GM21825 (cell line): ENCODE measurements around the gene SLC2A4.
"Not testable (repeated sequence)": the region's sequence is repeated elsewhere in the genome, so short reads cannot be mapped to it uniquely, and the experiment has no call there.

Source experiments
- ATAC-seq: cut with Tn5 transposase; IDR thresholded peaks from one replicate; pipeline ENCODE4 v1.9.1; 2021; ENCODE audit warnings: mild to moderate bottlenecking, moderate library complexity; ENCODE audit not compliant: unreplicated experiment

SLC2A4 gene

GRCh38 chr17:7322520-7323194 lies 41.1 kb downstream of the SLC2A4 start:
- no peak for ATAC-seq

GRCh38 chr17:7323731-7324437 lies 42.4 kb downstream of the SLC2A4 start:
- no peak for ATAC-seq

- ATAC-seq: no peak
These were observed 42.9 kb downstream of the SLC2A4 start for GRCh38 chr17:7324438-7324779.

- no peak for ATAC-seq
These were observed 43.6 kb downstream of the SLC2A4 start for GRCh38 chr17:7325031-7325528.

DNA sequence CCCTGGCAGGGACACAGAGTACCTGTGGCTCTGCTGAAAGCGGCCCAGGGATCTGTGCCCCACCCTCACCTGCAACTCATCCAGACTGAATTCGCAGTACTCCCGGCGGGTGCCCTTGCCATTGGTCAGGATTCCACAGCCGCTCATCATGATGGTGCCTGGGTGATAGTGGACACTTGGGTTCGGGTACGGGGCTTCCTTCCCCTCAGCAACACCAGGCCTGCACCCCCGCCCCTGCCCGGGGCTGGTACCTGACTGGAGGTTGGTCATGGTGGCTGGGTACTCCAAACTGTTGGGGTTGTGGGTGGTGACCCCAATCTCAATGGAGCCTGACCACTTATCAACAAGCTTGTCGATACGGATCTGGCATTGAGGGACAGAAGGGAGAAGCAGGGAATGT lies 44.7 kb downstream of the SLC2A4 start:
- ATAC-seq: no peak

GRCh38 chr17:7327056-7327455 lies 45.5 kb downstream of the SLC2A4 start:
- ATAC-seq: no peak

GRCh38 chr17:7327501-7327900 lies 46.0 kb downstream of the SLC2A4 start:
- ATAC-seq: no peak

DNA sequence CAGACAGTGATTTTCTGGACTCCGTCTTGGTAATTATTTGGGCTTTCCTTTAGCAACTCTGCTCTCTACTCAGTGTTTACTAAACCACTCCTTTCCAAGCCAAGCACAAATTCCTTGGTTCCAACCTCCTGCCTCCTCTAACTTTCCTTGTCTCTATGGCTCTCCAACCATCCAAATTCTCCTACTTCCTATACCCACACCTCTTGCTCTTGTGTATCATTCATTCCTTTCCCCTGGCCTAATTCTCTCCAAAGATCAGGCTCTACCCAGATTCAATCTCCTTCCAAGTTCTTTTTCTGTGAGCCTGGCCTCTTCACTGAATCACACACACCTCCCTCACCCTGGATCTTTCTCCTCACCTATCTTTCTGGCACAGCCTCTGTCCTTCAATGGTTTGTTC lies 46.5 kb downstream of the SLC2A4 start:
- ATAC-seq: no peak

DNA sequence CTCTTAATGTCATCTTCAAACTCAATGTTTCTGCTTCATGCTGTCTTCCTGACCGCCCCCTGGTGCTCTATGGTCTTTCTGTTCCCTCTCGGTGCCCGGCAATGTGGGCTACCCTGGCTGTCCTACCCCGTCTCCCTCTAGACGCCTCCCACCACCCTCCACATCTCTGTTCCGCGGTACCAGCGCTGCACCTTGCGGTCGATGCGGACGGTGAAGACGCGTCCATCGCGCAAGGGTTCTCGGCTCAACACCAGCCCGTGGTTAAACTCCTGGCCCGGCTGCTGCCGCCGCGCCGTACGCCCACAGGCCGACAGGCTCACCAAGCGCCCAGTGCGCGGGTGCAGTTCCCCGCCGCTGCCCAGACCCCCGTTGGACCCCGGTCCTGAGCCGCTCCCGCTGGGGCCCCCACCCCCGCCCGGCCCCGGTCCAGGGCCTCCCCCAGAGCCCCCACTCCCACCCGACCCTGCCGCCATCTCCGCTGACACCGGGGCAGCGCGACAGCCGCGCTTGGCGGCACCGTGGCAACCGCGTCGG lies 47.4 kb downstream of the SLC2A4 start, which contains the start of gene NEURL4:
TSS of gene NEURL4 (minus strand) at position 496 of the 534 bp plus-strand sequence. CDS start at position 473, 23 bp downstream.
- no peak for ATAC-seq

GRCh38 chr17:7329374-7329996 lies 48.0 kb downstream of the SLC2A4 start:
- ATAC-seq: peak; percentile 48

GRCh38 chr17:7329997-7330637 lies 48.6 kb downstream of the SLC2A4 start:
- ATAC-seq: peak; percentile 23

DNA sequence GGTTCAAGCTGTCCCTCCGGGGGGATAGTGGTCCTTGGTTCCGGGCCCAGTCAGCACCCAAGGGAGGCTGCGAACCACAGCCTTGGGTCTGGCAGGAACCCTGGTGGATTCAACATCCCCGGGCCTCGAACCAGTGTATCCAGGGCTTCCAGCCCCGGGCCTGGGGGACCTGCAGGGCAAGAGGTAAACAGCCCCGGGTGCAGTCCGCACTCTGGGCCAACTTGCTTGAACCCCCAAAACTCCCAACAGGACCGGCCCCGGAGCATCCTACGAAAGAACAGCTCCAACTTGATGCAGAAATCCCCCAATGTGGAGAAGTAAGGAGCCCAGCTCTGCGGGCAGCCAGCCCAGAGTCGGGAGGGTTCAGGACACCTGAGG lies 49.1 kb downstream of the SLC2A4 start:
- ATAC-seq: no peak

GRCh38 chr17:7332111-7332510 lies 50.6 kb downstream of the SLC2A4 start:
- no peak for ATAC-seq

DNA sequence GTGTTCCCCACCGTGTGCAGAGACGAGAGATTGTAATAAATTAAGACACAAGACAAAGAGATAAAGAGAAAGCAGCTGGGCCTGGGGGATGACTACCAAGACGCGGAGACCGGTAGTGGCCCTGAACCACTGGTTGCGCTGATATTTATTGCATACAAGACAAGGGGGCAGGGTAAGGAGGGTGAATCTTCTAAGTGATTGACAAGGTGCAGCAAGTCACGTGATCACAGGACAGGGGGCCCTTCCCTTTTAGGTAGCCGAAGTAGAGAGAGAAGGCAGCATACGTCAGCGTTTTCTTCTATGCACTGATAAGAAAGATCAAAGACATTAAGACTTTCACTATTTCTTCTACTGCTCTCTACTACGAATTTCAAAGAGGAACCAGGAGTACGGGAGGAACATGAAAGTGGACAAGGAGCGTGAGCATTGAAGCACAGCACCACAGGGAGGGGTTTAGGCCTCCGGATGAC lies 51.1 kb downstream of the SLC2A4 start:
- not testable (repeated sequence) for ATAC-seq

- no peak for ATAC-seq
These were observed 53.5 kb downstream of the SLC2A4 start for GRCh38 chr17:7334938-7335538.

- not testable (repeated sequence) for ATAC-seq
These were observed 54.2 kb downstream of the SLC2A4 start for GRCh38 chr17:7335765-7336164.

DNA sequence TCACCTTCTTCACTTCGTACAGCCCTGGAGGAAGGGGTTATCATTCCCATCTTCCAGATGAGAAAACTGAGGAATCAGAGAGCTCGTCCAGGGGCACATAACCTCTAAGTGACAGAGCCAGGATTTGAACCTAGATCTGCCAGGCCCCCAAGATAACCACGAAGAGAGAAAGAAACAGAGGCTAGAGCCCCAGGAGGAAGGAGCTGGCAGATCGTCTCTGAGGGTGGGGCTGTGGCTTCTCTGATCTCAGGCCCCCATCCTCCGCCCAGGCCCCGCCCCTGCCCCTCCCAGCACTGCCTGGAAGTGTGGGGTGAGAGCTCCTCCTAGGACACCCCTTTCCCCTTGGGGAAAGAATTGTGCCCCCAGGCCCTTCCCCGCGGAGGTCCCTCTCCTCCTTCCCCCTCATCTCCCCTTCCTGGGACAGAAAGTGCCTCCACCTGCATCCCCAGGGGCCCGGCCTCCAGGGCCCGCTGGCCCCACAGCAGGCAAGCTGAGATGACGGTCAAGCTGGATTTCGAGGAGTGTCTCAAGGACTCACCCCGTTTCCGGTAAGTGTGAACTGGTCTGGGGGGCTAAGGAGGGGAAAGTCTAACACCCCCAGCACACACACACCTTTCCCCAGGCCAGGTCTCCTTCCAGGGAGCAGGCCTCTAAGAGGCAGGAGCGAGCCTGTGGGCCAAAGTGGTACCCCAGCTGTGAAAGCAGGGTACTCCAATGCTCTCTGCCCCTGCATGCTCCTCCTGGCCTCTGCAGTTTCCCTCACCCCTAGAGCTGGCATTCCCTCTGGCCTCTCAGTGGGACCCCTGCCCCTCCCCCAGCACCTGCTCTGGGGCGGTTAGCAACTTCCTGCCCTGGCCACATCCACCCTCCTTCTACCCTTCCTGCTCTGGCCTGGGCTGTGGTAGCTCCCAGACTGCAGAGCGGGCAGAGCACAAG lies 55.0 kb downstream of the SLC2A4 start, which contains the start of gene ACAP1:
TSS of gene ACAP1 (plus strand) at position 290 of the 936 bp plus-strand sequence. CDS start at position 496, 206 bp downstream.
- ATAC-seq: peak; percentile 63

- not testable (repeated sequence) for ATAC-seq
These were observed 56.1 kb downstream of the SLC2A4 start for GRCh38 chr17:7337600-7337999.
